C1 segment of cervical spinal cord (tissue), 14 donors: ENCODE measurements around the gene CARM1.
"Not testable (repeated sequence)": the region's sequence is repeated elsewhere in the genome, so short reads cannot be mapped to it uniquely, and the experiment has no call there.

Experiments used
- DNase-seq, 14 donors: peaks; one replicate each; lab custom pipeline; 2025; lab: John Stamatoyannopoulos, UW

Gene CARM1

GRCh38 chr19:10872546-10873107, 1.3 kb downstream of the CARM1 start:
- DNase-seq: peak in 1 of 14 donors; percentile 12

DNA sequence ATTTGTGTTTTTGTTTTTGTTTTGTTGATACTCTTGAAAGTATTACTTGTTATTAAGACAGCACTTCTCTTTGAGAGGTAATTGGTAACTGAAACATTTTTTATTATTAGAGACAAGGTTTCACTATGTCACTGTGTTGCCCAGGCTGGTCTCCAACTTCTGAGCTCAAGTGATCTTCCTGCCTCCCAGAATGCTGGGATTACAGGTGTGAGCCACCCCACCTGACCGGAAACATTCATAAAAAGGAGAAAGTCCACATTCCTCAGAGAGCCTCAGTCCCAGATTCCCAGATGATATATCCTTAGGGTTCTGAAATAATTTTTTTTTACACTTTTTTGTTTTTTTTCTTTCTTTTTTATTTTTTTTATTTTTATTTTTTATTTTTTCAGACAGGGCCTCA, 2.7 kb downstream of the CARM1 start:
- DNase-seq: no peak

DNA sequence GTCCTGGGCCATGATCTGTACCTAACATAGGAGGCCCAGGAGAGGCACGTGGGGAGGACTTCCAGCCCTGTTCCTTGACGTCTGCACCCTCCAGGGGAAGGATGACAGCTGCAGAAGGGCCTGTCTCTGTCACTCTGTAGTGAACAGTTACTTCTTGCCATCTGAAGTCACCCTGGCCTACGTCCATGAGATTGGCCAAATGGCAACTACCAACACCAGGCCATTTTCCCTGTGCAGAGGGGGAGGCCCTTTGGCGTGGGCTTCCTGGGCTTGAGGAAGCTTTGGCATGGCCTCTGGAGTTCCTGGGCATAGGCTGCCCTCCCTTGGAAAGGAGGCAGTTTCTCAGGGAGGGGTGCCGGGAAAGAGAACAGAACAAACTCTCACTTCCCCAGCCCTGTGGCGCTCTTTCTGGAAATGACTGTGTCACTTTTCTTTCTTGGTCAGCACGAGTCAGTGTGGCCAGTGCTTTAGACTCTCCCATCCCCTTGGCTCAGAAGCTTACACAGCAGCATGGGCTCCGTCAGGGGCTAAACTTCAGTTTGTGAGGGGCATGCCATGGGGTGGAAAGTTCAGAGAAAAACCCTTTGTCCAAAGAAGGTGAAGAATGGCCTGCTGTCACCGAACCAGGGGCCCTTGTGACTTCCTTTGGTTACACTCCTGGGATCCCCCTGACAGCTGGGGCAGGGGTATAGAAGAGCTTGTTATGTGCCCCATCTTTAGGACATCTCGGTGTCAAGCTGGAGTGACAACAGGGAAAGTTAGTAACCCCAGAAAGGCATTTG, 5.3 kb downstream of the CARM1 start:
- peak in 10 of 14 donors; percentile 25 to 87 (median 45) for DNase-seq

- not testable (repeated sequence) for DNase-seq
Observed at GRCh38 chr19:10877608-10878007, 6.3 kb downstream of the CARM1 start.

- DNase-seq: no peak
Observed at GRCh38 chr19:10878253-10878652, 6.9 kb downstream of the CARM1 start.

- DNase-seq: no peak
Observed at GRCh38 chr19:10881403-10882107, 10.2 kb downstream of the CARM1 start.

- no peak for DNase-seq
Observed at GRCh38 chr19:10882108-10882457, 10.7 kb downstream of the CARM1 start.

DNA sequence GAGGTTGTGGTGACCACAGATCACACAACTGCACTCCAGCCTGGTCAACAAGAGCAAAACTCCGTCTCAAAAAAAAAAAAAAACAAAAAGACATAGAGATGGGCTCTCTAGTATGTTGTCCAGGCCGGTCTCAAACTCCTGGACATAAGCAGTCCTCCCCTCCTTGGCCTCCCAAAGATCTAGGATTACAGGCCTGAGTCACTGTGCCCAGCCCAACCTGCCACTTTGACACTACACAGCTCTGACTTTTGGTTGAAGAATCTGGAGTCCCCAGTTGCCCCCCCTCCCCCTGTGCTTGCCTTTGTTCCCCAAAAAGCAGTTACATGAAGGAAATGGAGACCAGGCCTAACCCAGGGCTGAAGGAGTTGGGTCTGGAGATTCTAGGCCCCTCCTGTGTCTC, 12.9 kb downstream of the CARM1 start:
- peak in 1 of 14 donors; percentile 17 for DNase-seq

DNA sequence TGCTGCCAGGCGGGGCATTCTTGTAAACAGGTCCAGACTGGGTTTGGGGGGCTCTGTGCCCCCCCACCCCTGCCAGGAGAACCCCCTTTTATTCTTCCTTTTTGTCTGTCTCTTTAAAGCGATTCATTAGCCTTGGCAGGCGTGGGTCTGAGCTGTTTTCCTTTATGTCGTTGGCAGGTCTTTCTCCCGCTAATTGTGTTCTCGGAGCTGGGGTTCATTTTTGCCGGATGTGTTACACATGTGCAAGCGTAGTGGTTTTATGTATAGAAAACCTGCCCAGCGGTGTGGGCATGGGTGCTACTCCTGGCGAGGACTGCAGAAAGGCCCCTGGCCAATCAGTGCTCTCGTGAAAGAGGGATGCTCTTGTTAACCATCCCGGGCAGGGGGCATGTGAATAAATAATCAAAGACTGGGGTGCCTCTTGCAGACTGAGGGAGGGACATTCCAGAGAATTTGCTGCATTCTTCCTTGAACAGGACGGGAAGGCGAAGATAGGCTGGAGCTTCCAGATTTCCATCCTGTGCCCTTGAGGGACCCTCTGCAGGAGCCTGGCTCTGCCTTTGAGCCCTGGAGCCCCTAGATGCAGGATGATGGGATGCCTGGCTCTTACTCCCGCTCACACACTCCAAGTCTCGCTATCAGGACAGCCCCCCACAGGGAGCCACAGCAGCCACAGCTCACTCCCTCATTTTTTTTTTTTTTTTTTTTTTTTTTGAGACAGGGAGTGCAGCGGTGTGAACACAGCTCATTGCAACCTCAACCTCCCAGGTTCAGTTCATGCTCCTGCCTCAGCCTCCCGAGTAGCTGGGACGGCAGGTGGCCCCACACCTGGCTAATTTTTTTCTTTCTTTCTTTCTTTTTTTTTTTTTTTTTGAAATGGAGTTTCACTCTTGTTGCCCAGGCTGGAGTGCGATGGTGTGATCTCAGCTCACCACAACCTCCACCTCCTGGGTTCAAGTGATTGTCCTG, 14.1 kb downstream of the CARM1 start:
- DNase-seq: no peak

DNA sequence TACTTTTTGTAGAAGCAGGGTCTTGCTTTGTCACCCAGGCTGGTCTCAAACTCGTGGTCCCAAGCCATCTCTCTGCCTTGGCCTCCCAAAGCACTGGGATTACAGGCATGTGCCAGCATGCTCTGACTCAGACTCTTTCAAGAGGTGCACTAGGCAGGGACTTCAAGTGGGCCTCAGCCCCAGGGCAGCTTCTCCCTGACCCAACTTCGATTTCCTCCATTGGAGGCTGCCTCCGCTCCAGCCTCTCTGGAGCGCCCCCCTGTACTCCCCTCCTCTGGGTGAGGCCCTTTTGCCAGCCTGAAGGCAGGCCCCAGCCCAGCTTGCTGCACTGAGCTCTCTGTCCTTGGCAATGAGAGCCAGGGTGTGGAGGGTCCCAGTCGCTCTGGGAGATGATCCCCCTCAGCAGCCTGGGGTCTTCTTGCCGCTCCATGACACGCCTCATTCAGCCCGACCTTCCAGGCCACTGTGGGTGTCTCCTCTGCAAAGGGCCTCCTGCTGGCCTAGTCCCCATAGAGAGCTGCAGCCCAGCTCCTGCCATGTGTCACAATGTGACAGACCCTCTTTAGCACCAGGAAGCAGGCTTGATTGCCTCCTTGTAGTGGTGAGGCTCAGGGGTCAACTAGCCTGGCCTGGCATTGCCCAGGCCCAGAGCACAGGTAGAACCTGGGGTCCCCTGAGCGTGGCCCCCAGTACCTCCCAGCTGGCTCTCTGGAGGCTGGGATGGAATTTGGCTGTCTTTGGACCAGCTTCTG, 16.4 kb downstream of the CARM1 start:
- peak in 1 of 14 donors; percentile 20 for DNase-seq

- no peak for DNase-seq
Observed at GRCh38 chr19:10888421-10888866, 17.1 kb downstream of the CARM1 start.

DNA sequence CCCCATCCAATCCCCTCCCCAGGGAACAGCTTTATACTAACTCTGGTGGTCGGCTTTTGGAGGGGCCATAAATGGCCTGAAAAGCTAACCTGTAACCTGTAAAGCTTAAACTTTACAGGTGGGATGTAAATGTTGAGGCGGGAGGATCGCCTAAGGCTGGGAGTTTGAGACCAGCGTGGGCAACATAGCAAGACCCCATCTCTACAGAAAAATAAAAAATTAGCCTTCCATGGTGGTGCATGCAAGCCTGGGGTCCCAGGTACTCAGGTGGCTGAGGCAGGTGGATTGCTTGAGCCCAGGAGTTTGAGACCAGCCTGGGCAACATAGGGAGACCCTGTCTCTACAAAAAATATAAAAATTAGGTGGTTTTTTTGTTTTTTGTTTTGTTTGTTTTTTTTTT, 18.5 kb downstream of the CARM1 start:
- no peak for DNase-seq

DNA sequence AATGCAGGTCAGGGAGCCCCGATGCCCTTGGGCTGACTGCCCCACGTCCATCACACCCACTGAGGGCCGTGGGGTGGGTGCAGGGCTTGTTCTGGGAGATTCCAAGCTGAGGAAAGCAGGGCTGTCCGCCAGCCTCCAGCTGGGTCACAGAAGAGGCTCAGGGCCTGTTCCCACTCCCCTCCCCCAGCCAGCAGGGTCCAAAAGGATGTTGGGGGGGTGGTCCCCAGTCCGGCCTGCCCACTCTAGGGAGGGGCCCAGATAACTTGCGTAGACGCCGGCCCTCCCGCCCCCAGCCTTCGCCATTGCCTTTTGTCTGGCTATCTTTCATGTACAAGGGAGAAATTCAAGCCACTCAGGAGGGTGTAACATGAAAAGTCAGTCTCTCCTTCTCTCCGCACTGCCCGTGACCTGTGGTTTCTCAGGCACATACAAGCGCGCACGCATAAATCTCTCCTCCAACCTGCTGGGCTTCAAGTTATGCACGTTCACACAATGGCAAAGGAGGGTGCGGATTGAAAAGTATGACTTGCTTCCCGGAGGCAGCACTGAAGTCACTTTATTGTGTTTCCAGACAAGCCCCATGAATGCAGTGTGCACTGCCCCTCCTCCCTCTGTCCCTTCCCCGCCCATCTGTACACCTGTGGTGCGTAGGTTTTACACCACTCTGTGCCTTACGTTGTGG, 20.2 kb downstream of the CARM1 start:
- DNase-seq: peak in 1 of 14 donors; percentile 26

DNA sequence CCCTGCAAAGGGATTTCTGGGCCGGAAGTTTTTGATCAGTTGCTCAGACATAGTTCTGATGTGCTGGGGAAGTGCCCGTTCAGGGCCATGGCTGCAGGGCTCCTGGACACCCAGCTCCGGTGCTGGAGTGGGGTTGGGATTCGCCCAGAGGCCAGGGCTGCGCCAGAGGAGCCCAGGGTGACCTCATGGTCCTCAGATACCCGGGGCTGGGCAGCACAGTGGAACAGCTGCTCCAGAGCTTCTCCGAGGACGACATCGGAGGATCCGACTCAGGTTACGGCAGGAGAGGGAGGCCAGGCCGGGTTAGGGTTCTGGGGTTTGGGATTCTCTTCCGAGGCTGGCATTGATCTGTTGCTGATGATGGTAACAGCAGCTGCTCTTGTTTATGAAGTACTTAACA, 20.9 kb downstream of the CARM1 start:
- no peak for DNase-seq

- no peak for DNase-seq
Observed at GRCh38 chr19:10894911-10895213, 23.5 kb downstream of the CARM1 start.

DNA sequence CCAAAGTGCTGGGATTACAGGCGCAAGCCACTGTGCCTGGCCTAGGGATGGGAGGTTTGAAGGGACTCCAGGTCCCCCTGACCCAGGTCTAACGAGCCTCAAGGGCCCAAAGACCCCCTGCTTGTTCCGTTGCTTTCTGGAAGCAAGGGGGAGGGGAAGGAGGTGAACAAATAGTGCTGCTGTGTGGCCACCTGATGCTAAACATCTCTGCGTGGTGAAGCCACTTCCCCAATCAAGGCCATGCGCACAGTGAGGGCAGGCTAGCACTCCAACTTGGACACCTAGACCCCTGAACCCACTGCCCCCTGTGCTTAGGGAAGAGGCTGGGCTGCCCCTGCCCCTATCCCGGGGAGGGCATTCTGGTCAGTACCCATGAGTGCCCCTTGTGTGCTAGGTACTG, 24.0 kb downstream of the CARM1 start:
- no peak for DNase-seq

GRCh38 chr19:10895920-10896319, 24.6 kb downstream of the CARM1 start:
- DNase-seq: no peak

- DNase-seq: peak in 1 of 14 donors; percentile 43
Observed at GRCh38 chr19:10896851-10897526, 25.6 kb downstream of the CARM1 start.

GRCh38 chr19:10898633-10899032, 27.3 kb downstream of the CARM1 start:
- DNase-seq: no peak

- DNase-seq: peak in 7 of 14 donors; percentile 11 to 71 (median 32)
Observed at GRCh38 chr19:10899151-10899653, 27.8 kb downstream of the CARM1 start.
